Osteoblast (primary cell): Measurements from ENCODE around the gene ZFPM1. TPM values are rescaled to one million over a fixed set of nuclear protein-coding genes. Genes with fewer than 3 reads are reported as not detected.

Experiments used
- DNase-seq: peaks from one replicate; pipeline ENCODE4 v3.0.0; 2011; ENCODE audit warnings: low spot score, mixed read lengths; ENCODE audit not compliant: insufficient read length; ENCODE audit errors: missing footprints
- H2AFZ ChIP-seq: 2 replicates; pipeline ENCODE4 v1.6.0; 2011; ENCODE audit warnings: mild to moderate bottlenecking, low read length
- H3K27ac ChIP-seq: 2 replicates; pipeline ENCODE4 v1.5.1; 2011; ENCODE audit warnings: mild to moderate bottlenecking, low read depth, low read length, moderate library complexity
- H3K27me3 ChIP-seq: 2 replicates; pipeline ENCODE4 v1.6.0; 2012; ENCODE audit warnings: mild to moderate bottlenecking, control low read depth, inconsistent platforms, low read length, moderate library complexity; ENCODE audit not compliant: insufficient read depth
- H3K36me3 ChIP-seq: 2 replicates; pipeline ENCODE4 v1.5.1; 2011; ENCODE audit warnings: mild to moderate bottlenecking, low read length, control low read depth, moderate library complexity; ENCODE audit not compliant: insufficient read depth
- H3K4me1 ChIP-seq: 2 replicates; pipeline ENCODE4 v1.5.1; 2011; ENCODE audit warnings: mild to moderate bottlenecking, low read length, control low read depth, moderate library complexity; ENCODE audit not compliant: insufficient read depth
- H3K4me2 ChIP-seq: 2 replicates; pipeline ENCODE4 v1.6.0; 2011; ENCODE audit warnings: mild to moderate bottlenecking, low read length; ENCODE audit not compliant: insufficient read depth
- H3K4me3 ChIP-seq: fragments of 200-600 bp; sonication (generic); 3 replicates; pipeline ENCODE4 v1.5.1; 2012; ENCODE audit warnings: mild to moderate bottlenecking, low read length, inconsistent platforms; ENCODE audit not compliant: insufficient read depth
- H3K79me2 ChIP-seq: 2 replicates; pipeline ENCODE4 v1.6.0; 2012; ENCODE audit warnings: mild to moderate bottlenecking, low read length, control low read depth, inconsistent platforms; ENCODE audit not compliant: insufficient read depth
- H3K9me3 ChIP-seq: 2 replicates; pipeline ENCODE4 v1.5.1; 2011; ENCODE audit warnings: low read depth, low read length, control low read depth
- H4K20me1 ChIP-seq: 2 replicates; pipeline ENCODE4 v1.6.0; 2012; ENCODE audit warnings: mild to moderate bottlenecking, low read length, control low read depth; ENCODE audit not compliant: insufficient read depth
- total RNA-seq: library from RNA; depleted of rRNA; stranded (reverse); fragments of >200 nt; gene quantifications from 2 replicates; pipeline ENCODE4 v1.2.3, GENCODE V29; 2012
- TF ChIP-seq, protein P1 (sequence below): IDR thresholded peaks from 2 replicates; pipeline ENCODE4 v1.5.1; 2011; ENCODE audit warnings: mild to moderate bottlenecking, low read depth, low read length, moderate library complexity; ENCODE audit errors: extremely low read depth

Gene ZFPM1
- total RNA-seq, 1 donor = 2.2 TPM

DNA sequence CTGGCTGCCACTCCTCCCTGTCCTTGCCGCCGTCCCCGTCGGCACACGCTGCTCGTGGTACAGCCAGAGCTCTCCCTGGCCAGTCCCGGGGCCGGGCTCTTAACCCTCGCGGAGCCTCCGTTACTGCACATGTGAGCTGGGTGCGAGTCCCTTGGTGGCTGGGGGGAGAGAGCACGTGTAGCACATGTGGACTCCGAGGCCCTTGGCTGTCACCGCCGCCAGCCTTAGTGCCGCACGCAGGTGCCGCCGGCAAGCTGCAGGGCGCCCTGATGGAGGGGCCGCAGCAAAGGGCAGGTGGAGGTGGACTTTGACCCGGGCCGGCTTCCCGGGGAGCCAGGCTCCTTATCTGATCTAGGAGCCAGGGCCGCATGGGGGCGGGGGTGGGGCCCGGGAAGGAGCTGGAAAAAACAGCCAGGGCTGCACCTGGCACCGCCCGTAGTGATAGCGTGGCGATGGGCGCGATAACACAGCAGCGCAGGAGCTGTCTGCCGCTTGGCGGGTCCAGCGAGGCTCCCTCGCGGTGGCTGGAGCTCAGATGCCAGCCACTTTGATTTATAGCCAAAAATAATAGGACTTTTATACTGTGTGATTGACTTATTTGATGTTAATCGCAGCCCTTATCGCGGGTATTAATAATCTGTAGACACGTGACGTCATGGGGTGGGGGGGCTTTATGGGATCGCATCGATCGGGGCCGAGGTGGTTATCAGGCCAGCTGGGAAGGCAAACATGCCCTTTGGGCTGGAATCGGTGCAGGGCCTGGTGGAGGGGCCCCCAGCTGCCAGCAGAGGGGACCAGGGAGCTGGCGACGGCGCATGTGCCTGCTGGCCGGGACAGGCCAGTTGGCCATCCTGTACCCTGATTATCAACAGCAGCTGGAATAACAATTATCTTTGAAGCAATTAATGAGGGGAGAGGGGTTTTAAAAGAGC is 35.1 kb downstream of the ZFPM1 start:
- H3K27ac ChIP-seq = no peak overlapping the region
- TF ChIP-seq, protein P1, sequence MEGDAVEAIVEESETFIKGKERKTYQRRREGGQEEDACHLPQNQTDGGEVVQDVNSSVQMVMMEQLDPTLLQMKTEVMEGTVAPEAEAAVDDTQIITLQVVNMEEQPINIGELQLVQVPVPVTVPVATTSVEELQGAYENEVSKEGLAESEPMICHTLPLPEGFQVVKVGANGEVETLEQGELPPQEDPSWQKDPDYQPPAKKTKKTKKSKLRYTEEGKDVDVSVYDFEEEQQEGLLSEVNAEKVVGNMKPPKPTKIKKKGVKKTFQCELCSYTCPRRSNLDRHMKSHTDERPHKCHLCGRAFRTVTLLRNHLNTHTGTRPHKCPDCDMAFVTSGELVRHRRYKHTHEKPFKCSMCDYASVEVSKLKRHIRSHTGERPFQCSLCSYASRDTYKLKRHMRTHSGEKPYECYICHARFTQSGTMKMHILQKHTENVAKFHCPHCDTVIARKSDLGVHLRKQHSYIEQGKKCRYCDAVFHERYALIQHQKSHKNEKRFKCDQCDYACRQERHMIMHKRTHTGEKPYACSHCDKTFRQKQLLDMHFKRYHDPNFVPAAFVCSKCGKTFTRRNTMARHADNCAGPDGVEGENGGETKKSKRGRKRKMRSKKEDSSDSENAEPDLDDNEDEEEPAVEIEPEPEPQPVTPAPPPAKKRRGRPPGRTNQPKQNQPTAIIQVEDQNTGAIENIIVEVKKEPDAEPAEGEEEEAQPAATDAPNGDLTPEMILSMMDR = no peak
- no peaks in the 10 kb centered on the region for H3K79me2 ChIP-seq
- no peak overlapping the region for H3K4me2 ChIP-seq
- peaks cover 6% of the 10 kb centered on the region for H4K20me1 ChIP-seq
- no peaks in the 10 kb centered on the region for H3K27me3 ChIP-seq
- H3K9me3 ChIP-seq = no peaks in the 10 kb centered on the region
- H3K4me3 ChIP-seq = no peak overlapping the region
- DNase-seq = no peak
- H2AFZ ChIP-seq = no peak overlapping the region
- no peaks in the 10 kb centered on the region for H3K4me1 ChIP-seq
- H3K36me3 ChIP-seq = no peaks in the 10 kb centered on the region

DNA sequence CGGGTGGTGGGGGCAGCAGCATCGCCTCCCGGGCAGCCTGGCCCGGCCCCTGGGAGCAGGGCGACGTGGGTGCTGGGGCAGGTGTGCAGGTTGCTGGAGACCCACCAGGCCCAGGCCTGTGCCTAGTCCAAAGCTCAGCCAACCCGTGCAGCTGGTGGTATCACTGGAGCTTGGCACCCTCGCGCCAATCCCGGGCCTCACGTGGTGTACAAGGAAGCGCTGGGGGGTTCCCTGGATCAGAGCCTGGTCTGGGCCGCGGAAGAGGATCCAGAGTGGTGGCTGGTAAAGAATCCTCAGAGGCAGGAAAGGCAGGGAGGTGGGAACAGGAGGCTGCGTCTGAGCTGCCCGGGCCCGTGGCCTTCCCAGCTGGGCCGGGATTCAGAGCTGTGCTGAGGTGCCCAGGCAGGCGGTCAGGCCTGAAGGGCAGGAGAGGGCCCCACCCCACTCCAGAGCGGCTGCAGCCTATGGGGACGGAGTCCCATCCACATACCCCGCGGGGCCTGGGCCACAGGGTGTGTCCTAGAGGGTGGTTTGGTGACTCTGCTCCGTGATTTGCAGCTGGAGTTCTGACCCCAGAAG is 36.2 kb downstream of the ZFPM1 start:
- TF ChIP-seq, protein P1 = no peak
- no peak for DNase-seq
- Histone ChIP-seq H3K9me3 (no peaks in the 10 kb centered on the region), H2AFZ (no peak overlapping the region), H3K36me3 (no peaks in the 10 kb centered on the region), H3K4me3 (no peak overlapping the region), H3K4me1 (no peaks in the 10 kb centered on the region), H3K27ac (no peak overlapping the region), H3K79me2 (no peaks in the 10 kb centered on the region), H4K20me1 (peaks cover 6% of the 10 kb centered on the region), H3K27me3 (no peaks in the 10 kb centered on the region), H3K4me2 (no peak overlapping the region)

DNA sequence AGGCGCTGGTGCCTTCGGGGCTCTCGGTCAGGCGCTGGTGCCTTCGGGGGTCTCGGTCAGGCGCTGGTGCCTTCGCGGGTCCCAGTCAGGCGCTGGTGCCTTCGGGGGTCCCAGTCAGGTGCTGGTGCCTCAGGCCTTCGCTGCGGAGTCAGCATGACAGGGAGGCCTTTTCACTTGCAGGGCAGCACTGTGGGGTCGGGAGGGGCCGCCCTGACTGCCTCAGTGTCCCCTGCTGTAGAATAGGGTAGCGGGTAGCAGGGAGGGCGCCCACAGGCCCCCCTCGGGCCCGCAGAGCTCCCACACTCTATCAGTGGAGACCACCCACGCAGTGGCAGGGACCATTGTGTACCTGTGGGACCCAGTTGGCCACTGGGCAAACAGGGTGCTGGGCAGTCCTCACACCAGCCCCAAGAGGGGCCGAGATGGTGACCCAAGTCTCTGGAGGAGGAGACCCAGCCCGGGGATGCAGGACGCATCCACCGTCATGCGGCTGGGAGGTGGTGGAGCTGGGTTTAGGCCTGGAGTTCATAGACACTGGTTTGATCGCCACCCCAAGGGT is 38.0 kb downstream of the ZFPM1 start:
- Histone ChIP-seq H3K36me3 (no peaks in the 10 kb centered on the region), H3K27ac (no peak overlapping the region), H2AFZ (no peak overlapping the region), H3K4me3 (no peak overlapping the region), H3K9me3 (no peaks in the 10 kb centered on the region), H3K27me3 (no peaks in the 10 kb centered on the region), H3K4me1 (no peaks in the 10 kb centered on the region), H4K20me1 (peaks cover 6% of the 10 kb centered on the region), H3K79me2 (no peaks in the 10 kb centered on the region), H3K4me2 (no peak overlapping the region)
- TF ChIP-seq, protein P1 = no peak
- no peak for DNase-seq
